Stimulated activated CD8-positive, alpha-beta memory T cell treated with anti-CD3 and anti-CD28 coated beads, Interleukin-15, amount 100 ng/mL, for 4 hours (primary cell): Measurements from ENCODE around the gene SNAP47.

ENCODE experiments used
- DNase-seq, 2 donors: peaks; one replicate each; pipeline ENCODE4 v3.0.0-alpha.2; 2020; ENCODE audit warnings: low read depth in 2 of 2

Gene SNAP47

DNA sequence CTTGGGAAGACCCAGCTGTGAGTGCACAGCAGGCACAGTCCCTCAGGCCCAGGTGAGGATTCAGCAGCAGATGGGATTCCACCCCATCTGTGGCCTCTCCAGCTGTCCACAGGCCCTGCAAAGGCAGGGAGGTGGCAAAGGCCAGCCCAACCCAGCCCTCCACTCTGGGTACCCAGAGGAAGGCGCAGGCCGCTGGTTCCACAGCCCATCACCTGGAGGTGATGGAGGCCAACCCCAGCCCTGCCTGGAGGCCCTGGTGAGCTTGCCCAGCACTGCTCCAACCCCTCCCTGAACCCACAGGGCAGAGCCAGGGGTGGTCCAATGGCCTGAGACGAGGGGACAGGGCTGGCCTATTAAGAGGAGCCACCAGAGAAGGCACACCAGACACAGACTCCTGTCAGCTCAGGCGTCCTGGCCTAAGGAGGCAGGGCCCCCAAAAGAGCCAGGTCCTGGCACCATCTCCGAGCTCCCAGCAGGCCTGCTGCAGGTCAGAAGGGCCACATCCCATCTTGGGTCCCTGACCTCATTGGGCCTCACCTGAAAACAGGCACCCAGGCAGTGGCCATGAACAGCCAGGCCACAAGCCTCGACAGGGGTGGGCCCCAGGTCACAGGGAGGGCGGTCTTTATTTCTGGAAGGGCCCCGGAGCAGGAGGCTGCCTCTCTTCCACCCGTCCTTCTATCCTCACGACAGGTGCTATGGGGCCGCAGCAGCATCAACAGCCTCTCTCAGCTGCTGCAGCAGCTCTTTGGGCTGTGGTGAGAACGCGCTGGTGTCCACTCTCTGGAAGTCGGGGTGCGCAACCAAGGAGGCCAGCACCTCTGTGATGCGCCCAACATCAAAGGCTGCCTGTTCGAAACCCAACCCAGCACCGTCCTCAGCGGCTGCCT is 3.3 kb upstream of the SNAP47 start:
- no peak for DNase-seq

DNA sequence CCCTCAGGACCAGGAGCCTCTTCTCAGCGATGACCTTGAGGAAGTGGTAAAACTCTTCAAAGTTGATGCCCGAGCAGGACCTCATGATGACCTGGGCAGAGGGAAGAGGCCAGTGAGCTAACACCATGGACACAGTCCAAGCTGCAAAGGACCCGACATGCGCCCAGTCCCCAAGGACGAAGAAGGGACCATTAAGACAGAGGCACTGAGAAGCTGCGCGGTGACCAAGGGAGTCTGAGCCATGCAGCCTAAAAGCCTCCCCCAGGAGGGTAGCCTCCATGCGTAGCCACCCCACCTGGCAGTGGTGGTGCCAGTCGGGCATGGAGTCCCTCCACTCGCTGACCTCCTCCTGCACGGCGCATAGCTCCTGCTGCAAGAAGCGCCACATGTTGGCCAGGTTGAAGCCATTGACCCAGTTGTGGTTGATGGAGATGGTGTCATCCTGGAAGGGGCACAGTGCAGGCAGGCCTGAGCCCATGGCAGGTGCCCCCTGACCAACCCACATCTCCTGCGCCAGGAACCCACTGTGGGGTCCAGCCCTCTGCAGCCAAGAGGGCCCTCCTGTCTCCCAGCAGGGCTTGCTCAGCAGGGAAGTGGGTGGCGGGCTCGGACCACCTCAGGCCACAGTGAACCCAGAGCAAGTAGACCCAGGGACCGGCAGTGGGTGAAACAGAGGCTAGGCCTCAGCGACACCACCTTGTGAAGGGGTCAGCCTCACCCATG is 2.5 kb upstream of the SNAP47 start:
- no peak for DNase-seq

DNA sequence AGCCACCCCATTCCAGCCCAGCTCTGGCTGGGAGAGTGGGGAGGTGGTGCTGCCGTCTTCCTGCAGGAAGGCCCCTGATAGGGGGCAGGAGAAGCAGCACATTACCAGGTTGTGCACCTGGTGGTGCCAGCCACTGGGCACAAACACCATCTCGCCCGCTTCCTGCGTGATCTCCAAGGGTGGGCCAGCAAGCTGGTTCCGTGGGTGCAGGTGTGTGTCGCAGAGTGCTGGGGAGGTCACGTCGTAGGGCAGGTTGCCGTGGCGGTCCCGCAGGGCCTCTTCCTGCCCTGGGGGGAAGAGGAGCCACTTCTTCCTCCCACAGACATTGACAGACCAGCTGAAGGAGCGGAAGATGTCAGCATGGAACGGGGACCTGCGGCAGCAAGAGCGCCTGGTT is 1.9 kb upstream of the SNAP47 start:
- no peak for DNase-seq

DNA sequence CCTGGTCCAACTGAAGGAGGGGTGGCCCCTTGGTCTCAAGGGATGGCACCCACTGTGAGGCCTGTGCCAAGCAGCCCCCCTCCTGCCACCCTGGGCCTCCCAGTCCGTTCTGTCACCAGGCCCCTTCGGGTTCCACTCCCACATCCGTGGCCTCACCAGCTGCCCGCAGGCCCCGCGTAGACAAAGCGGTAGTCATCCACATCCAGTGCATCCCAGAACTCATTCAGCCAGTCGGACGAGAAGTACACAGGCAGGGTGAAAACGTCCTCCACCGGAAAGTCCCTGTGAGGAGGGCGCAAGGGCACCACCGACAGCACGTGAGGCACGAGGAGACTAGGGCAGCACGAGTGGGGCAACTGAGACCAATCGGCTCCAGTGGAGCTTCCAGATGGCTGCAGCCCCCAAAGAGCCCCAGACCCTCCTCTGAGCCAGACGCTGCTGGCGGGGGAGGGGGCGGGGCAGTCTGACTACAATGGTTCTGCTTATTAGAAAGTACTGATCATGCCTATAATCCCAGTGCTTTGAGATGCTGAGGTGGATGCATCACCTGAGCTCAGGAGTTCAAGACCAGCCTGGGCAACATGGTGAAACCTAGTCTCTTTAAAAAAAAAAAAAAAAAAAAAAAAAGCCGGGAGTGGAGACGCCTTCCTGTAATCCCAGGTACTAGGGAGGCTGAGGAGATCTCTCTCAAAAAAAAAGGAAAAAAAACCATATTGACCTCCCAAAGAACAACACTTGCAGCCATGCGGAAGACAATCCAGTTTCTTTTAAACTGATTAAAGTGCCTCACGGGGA is 1.3 kb upstream of the SNAP47 start:
- no peak for DNase-seq

DNA sequence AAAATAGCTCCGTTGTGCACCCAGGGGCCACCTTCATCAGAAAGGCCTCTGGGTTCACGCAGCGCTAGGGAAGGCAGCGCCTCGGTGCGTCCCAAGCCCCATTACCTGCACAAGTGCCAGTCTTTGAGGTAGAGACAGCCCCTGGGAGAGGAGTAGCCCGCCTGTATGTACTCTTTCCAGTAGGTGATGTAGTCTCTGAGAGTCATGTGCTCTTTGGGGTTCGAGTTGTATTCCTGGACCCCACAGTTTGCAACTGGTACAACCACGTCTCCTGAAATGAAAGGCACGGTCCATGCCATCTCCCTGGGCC is 734 bp upstream of the SNAP47 start:
- DNase-seq, result no peak

DNA sequence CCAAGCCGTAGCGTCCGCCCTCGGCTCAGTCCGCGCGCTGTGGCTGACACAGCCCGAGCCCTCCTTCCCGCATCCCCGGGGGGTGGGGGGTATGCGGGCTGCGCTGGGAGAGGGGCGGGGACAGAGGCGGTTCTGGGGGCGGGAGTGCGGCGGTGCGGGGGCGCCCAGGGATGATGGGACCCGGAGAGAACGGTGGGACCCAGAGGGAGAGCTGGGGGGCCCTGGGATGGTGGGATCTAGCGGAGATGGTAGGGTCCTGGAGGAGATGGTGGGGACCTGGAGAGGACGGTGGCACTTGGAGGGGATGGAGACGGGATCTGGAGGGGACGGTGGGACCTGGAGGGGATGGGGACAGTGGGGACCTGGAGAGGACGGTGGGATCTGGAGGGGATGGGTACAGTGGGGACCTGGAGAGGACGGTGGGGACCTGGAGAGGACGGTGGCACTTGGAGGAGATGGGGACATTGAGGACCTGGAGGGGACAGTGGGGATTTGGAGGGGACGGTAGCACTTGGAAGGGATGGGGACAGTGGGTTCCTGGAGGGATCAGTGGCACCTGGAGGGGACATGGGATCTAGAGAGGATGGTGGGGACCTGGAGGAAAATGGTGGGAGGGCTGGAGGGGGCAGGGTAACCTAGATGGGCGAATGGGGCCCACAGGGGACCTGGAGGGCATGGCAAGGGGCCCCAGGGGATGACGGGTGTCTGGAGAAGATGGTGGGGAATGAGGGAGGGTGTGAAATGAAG is 477 bp downstream of the SNAP47 start:
- no peak for DNase-seq

DNA sequence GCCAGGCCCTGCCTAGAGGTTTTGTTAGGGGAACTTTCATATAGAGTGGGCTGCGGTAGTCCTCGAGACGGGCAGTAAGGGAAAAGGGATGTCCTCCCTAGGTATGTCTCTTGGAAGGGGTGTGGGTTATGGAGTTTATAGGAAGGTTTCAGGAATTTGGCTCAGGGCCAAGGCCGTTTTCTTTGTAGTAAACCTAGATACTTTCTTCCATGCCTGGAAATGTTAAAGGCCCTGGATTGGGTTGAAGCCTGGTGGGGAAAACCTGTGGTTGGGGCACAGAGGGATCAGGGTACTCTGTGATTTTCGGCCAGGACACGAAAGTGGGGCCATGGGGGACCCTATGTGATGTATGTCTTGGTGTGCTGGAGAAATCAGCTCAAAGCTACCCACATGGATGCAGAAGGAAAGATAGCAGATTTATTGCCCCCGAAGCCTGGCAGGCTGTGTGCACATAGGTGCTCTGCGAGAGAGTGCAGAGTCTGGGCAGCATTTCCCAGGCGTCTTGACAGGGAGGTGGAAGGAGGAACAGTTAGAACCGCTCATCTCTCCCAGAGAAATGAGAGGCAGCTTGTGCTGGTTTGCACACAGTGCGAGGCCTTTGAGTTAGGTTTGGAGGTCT is 1.7 kb downstream of the SNAP47 start:
- DNase-seq, result no peak

DNA sequence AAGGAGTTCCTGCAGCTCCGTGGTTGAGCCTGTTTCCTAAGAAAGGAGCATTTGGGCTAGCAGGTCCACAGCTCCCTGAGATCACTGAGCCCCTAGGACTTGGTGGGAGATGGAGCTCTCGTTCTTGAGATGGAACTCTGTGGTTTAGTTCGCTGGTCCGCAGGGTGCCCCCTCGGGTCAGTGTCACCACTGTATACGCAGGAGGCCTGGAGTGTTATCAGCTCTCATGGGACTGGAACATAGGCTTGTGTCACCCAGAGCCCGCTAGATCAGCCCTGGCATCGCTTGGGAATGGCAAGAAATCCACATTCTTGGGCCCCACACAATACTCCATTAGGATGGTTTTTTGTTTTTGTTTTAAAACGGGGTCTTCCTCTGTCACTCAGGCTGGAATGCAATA is 3.6 kb downstream of the SNAP47 start:
- no peak for DNase-seq

DNA sequence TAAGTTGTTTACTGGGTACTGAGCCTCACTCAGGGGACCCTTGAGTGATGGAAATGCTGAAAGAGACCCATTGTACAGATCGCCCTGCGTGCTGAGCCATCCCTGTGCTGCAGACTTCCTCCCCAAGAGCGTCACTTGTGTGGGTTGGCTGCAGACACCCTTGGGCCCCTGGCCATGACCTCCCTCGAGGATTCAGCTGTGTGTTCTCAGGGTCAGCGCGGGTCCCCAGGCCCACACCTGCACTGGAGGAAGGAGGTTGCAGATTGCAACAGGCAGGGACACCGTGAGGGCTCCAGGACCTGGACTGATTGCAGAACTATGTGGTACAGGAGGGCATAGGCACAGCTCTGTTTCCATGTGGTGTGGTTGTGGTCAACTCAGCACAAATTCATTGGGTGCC is 4.4 kb downstream of the SNAP47 start:
- DNase-seq, result no peak

DNA sequence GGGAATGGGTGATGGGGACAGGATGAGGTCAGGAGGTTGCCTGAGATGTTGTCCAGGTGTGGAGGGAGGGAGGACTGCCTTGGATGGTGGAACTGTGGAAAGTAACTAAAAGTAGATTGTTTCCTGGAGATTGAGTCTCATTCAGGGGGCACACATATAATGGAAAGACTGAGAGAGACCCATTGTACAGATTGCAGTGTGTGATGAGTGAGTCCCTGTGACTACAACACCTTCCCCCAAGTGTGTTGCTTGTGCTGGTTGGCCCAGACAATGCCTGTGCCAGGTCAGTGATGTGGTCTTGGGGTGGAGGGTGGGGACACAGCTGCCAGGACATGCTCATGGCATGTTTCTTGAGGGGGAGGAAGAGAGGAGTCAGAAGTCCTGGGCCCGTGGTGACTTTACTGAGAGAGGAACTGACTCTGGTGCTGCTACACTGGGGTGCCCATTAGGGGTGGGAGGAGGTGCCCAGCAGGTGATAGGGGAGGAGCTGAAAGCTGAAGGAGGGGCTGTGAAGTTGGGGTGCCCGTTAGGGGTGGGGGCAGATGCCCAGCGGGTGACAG is 5.2 kb downstream of the SNAP47 start:
- DNase-seq, result no peak

DNA sequence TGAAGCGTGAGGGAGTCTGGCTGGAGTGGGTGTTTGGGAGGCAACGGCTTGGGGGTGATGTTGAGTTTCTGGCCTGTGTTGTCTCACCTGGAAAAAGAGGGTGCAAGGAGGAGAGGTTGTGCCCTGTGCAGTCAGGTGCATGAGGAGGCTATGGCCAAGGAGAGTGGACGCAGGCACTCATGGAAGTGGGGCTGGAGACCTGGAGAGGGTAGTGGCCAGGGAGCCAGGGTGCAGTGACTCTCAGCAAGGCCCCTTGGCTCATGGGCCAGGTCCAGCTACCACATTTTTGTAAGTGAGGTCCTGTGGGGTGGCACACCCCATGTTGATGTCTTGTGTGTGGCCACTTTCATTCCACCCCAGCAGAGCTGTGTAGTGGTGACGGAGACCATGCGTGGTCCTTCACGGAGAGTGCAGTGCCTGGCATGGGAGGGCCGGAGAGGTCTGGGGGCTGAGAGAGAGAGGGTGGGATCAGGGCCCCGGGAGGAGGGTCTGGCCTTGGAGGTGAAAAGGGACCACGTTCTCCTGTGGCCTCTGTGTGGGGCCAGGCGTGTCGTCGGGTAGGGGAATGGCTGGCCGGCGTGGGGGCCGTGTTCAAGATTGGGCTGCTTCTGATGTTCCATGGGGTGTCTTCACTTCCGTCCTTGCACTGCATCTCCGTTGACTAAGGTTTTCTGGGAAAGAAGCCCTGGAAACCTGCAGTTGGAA is 6.1 kb downstream of the SNAP47 start:
- DNase-seq, result no peak

DNA sequence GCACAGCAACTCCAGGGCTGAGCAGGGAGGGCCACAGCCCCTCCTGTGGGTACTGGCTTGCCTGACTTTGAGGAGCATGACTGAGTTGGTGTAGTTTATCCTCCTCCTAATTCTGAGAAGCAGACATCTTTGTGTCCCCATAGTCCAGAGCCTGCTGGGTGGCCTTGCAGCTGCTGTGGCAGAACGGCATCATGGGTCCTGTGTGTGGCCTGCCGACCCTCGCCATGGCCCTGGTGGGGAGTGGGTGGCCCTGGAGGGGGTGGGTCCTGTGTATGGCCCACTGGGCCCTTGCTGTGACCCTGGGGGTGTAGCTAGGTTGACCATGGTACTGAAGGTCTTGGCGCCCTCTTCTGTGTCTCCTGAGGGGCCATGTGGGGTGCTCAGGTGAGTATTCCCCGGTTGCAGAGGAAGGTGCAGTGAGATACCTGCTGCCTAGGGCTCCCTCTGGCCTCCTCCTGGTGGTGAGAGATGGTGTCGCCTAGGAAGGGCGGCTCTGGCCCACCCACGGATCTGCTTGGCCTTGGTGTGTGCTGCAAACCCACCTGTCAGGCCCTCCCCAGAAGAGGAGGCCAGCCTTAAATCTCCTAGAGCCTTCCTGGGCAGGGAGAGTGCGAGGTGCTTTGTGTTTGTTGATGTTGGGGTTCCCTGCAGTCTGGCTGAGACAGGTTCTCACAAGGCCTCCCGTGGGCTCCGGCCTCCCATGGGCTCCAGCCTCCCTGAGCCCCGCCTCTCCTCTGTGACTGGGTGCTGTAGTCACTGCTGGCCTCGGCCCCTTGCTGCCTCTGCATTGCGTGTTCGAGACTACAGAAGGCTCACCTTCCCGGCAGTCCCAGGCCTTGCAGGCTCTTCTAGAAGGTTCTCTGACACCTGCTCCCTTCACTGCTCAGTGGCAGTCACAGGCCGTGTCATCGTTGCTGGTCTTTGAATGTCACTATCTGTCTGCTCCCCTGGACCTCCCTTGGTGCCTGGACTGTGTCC is 7.8 kb downstream of the SNAP47 start:
- no peak for DNase-seq

DNA sequence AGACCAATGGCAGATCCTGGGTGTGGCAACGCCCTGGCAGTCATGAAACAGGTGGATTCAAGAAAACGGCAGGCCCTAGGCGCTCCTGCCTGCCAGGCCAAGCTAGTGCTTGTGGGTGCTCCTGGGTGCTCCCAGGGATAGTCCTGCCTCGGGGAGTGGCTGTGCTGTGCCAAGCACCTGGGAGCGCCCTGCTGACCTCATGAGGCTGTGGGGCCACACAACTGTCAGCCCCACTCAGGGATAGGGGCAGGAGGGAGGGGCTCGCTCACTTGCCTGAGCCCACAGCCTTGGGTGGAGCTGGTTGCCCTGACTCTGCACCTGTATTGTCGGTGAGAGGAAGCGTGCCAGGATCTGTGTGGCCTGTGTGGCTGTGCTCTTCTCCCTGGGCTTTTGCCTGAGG is 9.4 kb downstream of the SNAP47 start:
- no peak for DNase-seq

DNA sequence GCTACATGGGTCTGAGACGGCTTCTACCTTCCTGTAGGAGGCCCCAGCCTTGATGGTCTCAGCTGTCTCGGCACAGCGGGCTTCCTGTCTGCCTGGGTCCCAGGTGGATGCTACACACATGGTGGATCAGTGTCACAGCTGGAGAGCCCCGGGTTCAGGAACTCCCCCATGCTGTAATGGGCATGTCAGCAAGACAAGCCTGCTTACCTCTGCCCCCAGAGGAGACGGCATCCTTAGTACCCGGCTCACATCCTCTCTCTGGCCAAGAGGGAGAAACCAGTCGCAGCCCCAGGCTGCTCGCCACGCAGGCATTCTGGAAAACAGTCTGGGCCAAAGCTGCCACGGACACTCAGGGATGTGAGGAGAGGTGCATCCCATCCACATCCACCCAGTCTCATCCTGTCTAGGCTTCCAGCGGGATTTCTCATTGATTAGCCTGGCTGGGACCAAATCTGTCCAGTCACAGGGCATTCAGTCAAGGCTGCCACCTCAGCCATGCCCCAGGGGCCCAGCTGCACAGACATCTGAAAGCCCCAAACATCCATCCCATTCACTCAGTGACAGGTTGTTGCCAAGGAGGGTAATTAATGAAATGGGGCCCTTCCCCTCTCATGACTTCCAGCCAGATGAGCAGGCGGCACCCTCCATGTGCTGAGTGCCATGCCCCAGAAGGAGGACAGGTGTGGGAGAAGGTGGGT is 10.5 kb downstream of the SNAP47 start:
- DNase-seq, result no peak

DNA sequence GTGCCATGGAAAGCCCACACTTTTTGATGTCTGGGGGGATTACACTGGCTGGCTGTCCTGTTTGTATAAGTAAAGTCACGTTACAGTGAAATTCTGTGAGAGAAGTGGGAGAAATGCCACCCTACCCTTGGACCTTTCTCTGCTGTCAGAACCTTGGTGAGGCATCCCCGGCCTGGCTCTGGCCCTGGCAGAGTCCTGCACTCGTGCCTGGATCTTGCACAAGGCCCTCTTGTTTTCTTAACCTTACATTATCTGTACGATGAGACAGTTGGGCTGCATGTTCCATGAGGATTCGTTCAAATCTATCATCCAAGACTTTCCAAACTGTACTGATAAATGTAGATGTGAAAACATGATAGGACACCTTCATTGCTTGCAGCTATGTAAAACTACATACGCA is 11.4 kb downstream of the SNAP47 start:
- no peak for DNase-seq

DNA sequence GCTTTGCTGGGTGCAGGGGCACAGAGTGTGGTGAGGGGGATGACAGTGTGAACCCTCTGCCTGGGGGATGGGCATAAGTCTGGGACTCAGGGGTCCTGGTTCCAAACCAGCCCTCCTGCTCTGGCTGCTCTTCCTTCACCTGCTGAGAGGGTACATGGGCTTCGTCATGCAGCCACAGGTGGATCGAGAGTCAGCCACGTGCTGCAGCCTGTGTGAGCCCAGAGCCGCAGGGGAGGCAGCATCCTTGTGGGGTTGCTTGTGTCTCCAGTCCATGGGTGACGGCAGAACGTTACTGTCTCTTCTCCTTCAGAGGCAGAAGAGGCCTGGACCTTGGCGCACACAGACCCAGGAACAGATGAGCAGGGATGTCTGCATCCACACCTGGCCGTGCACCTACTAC is 12.1 kb downstream of the SNAP47 start:
- no peak for DNase-seq

DNA sequence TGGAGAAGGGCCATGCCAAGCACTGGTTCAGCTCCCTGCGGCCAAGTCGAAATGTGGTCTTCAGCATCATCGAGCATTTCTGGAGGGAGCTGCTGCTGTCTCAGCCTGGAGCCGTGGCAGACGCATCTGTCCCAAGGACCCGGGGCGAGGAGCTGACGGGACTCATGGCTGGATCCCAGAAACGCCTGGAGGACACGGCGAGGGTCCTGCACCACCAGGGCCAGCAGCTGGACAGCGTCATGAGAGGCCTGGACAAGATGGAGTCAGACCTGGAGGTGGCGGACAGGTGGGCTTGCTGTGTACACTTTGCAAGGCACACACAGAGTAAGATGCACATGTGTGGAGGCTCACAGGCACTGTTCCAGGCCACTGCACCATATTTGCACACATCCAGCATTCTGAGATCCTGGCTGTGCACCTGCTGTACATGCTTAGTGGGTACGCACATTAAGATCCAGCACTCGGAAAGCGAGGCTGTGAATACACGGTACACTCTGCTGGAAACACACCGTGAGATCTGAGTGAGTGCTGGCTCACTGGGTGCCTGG is 12.8 kb downstream of the SNAP47 start:
- DNase-seq, result no peak

DNA sequence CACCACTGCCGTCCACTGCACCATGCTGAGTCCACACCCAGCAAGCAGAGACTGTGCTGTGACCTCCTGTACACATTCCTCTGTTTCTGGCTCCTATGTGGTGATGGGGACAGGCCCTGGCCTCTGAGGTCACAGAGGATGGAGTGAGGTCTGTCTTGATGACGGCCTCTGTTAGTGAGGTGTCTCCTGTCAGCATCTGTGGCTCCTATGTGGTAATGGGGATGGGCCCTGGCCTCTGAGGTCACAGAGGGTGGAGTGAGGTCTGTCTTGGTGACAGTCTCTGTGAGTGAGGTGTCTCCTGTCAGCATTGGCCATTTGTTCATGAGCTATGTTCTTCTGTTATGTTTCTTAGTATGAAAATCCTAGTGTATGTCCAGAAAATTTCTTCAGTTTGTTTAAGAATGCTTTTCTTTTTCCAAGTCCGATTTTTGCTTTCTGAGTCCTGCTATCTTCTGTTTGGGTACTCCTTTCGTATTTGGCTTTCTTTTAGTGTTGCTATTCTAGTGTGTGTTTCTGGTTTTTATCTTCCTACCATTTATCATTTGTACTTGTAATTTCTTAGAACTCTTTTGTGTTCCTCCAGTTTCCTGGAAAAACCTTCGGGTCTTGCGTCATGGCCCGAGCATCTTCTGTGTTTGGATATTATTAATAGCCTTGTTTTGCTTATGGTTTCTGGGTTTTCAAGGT is 13.4 kb downstream of the SNAP47 start:
- no peak for DNase-seq
